ENCODE data around the gene SKP1.
A peak's percentile ranks its signal among the peaks of the same experiment; 100 is the strongest.

Gene SKP1

GRCh38 chr5:134209477-134210245, 32.9 kb upstream of the SKP1 start:
- H3K4me1 ChIP-seq (ENCODE audit: control insufficient read depth, insufficient read depth, low read length): peaks cover 27% of the 10 kb centered on the region
- peaks cover 9 to 23% of the 10 kb centered on the region in 2 experiments; a peak in 2 of 3 replicates for H3K36me3 ChIP-seq (ENCODE audit: control insufficient read depth in 2 of 2, insufficient read depth in 1 of 2, low read length in 2 of 2)
- ChIA-PET POLR2A (no interaction called here), CTCF (interaction anchor here (1.1 to 2.3 kb wide), 4 partner anchors 10 to 68 kb away, joined by 4 to 10 read pairs (median 6); no protein-coding TSS in a partner anchor)
- no peaks in the 10 kb centered on the region for H3K9me3 ChIP-seq (ENCODE audit: control insufficient read depth, insufficient read depth, low read depth, low read length)
- no peak overlapping the region for H3K27ac ChIP-seq (ENCODE audit: extremely low read depth, low read depth, low read length)
- TF ChIP-seq ZBTB17 (tag by site-specific recombination; IDR thresholded peaks at IDR 0.05) (peak; percentile 55), GLIS2 (tag by site-specific recombination; IDR thresholded peaks at IDR 0.05) (no peak), ZNF133 (tag by site-specific recombination; IDR thresholded peaks at IDR 0.05) (no peak), ZNF184 (tag by site-specific recombination; IDR thresholded peaks at IDR 0.05) (no peak), ZNF624 (tag by site-specific recombination; IDR thresholded peaks at IDR 0.05) (no peak), ZNF600 (tag by site-specific recombination; IDR thresholded peaks at IDR 0.05) (0 out of 2 replicates have a peak, but pooled peaks have one; percentile 38), ZNF10 (tag by site-specific recombination; IDR thresholded peaks at IDR 0.05) (no peak), MEIS1 (CRISPR knock-in tag; IDR thresholded peaks at IDR 0.05; ENCODE audit: borderline replicate concordance) (no peak), OSR2 (tag by site-specific recombination; IDR thresholded peaks at IDR 0.05) (peak; percentile 32; the same call in 1 of the 2 replicates)
- TF ChIP-seq, protein P1, sequence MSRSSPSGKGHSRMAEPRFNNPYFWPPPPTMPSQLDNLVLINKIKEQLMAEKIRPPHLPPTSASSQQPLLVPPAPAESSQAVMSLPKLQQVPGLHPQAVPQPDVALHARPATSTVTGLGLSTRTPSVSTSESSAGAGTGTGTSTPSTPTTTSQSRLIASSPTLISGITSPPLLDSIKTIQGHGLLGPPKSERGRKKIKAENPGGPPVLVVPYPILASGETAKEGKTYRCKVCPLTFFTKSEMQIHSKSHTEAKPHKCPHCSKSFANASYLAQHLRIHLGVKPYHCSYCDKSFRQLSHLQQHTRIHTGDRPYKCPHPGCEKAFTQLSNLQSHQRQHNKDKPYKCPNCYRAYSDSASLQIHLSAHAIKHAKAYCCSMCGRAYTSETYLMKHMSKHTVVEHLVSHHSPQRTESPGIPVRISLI (tag by site-specific recombination; IDR thresholded peaks at IDR 0.05): no peak
- TF ChIP-seq, protein P2, sequence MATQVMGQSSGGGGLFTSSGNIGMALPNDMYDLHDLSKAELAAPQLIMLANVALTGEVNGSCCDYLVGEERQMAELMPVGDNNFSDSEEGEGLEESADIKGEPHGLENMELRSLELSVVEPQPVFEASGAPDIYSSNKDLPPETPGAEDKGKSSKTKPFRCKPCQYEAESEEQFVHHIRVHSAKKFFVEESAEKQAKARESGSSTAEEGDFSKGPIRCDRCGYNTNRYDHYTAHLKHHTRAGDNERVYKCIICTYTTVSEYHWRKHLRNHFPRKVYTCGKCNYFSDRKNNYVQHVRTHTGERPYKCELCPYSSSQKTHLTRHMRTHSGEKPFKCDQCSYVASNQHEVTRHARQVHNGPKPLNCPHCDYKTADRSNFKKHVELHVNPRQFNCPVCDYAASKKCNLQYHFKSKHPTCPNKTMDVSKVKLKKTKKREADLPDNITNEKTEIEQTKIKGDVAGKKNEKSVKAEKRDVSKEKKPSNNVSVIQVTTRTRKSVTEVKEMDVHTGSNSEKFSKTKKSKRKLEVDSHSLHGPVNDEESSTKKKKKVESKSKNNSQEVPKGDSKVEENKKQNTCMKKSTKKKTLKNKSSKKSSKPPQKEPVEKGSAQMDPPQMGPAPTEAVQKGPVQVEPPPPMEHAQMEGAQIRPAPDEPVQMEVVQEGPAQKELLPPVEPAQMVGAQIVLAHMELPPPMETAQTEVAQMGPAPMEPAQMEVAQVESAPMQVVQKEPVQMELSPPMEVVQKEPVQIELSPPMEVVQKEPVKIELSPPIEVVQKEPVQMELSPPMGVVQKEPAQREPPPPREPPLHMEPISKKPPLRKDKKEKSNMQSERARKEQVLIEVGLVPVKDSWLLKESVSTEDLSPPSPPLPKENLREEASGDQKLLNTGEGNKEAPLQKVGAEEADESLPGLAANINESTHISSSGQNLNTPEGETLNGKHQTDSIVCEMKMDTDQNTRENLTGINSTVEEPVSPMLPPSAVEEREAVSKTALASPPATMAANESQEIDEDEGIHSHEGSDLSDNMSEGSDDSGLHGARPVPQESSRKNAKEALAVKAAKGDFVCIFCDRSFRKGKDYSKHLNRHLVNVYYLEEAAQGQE (tag by site-specific recombination; IDR thresholded peaks at IDR 0.05): 0 out of 2 replicates have a peak, but pooled peaks have one; percentile 20
- TF ChIP-seq, protein P3, sequence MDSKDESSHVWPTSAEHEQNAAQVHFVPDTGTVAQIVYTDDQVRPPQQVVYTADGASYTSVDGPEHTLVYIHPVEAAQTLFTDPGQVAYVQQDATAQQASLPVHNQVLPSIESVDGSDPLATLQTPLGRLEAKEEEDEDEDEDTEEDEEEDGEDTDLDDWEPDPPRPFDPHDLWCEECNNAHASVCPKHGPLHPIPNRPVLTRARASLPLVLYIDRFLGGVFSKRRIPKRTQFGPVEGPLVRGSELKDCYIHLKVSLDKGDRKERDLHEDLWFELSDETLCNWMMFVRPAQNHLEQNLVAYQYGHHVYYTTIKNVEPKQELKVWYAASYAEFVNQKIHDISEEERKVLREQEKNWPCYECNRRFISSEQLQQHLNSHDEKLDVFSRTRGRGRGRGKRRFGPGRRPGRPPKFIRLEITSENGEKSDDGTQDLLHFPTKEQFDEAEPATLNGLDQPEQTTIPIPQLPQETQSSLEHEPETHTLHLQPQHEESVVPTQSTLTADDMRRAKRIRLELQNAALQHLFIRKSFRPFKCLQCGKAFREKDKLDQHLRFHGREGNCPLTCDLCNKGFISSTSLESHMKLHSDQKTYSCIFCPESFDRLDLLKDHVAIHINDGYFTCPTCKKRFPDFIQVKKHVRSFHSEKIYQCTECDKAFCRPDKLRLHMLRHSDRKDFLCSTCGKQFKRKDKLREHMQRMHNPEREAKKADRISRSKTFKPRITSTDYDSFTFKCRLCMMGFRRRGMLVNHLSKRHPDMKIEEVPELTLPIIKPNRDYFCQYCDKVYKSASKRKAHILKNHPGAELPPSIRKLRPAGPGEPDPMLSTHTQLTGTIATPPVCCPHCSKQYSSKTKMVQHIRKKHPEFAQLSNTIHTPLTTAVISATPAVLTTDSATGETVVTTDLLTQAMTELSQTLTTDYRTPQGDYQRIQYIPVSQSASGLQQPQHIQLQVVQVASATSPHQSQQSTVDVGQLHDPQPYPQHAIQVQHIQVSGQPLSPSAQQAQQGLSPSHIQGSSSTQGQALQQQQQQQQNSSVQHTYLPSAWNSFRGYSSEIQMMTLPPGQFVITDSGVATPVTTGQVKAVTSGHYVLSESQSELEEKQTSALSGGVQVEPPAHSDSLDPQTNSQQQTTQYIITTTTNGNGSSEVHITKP (tag by site-specific recombination; IDR thresholded peaks at IDR 0.05): peak; percentile 64; the same call in 1 of the 2 replicates
- no peak overlapping the region for H3K4me3 ChIP-seq (ENCODE audit: low read depth, low read length)

DNA sequence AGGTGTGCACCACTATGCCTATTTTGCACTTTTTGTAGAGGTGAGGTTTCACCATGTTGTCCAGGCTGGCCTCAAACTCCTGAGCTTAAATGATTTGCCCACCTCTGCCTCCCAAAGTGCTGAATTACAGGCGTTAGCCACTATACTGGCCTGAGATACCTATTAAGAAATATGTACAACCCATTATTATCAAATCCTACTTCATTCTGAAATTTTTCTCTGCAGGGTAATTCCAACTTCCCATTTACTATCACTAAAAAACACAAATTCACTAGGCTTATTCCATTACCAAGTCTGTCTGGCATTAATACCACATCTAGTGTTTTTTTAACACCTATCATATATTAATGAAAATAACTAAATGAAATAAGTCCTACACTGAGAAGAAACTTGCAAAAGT, 30.9 kb upstream of the SKP1 start:
- no peak overlapping the region for H3K4me3 ChIP-seq (ENCODE audit: low read depth, low read length)
- peaks cover 27% of the 10 kb centered on the region for H3K4me1 ChIP-seq (ENCODE audit: control insufficient read depth, insufficient read depth, low read length)
- ChIA-PET POLR2A (no interaction called here), CTCF (interaction anchor here (0.6 to 1.2 kb wide), 2 partner anchors 84 to 106 kb away, joined by 3 to 5 read pairs; no protein-coding TSS in a partner anchor)
- H3K36me3 ChIP-seq (ENCODE audit: control insufficient read depth in 2 of 2, insufficient read depth in 1 of 2, low read length in 2 of 2): peaks cover 22 to 39% of the 10 kb centered on the region in 2 experiments
- no peak overlapping the region for H3K27ac ChIP-seq (ENCODE audit: extremely low read depth, low read depth, low read length)
- no peaks in the 10 kb centered on the region for H3K9me3 ChIP-seq (ENCODE audit: control insufficient read depth, insufficient read depth, low read depth, low read length)
- TF ChIP-seq ZNF114 (tag by site-specific recombination; IDR thresholded peaks at IDR 0.05) (no peak), ZNF157 (tag by site-specific recombination; IDR thresholded peaks at IDR 0.05) (no peak), ZNF645 (tag by site-specific recombination; IDR thresholded peaks at IDR 0.05) (no peak), ELK4 (IDR thresholded peaks at IDR 0.05; ENCODE audit: borderline replicate concordance, low read depth, low read length) (no peak), KLF16 (tag by site-specific recombination; IDR thresholded peaks at IDR 0.05) (no peak)
- TF ChIP-seq, protein P4, sequence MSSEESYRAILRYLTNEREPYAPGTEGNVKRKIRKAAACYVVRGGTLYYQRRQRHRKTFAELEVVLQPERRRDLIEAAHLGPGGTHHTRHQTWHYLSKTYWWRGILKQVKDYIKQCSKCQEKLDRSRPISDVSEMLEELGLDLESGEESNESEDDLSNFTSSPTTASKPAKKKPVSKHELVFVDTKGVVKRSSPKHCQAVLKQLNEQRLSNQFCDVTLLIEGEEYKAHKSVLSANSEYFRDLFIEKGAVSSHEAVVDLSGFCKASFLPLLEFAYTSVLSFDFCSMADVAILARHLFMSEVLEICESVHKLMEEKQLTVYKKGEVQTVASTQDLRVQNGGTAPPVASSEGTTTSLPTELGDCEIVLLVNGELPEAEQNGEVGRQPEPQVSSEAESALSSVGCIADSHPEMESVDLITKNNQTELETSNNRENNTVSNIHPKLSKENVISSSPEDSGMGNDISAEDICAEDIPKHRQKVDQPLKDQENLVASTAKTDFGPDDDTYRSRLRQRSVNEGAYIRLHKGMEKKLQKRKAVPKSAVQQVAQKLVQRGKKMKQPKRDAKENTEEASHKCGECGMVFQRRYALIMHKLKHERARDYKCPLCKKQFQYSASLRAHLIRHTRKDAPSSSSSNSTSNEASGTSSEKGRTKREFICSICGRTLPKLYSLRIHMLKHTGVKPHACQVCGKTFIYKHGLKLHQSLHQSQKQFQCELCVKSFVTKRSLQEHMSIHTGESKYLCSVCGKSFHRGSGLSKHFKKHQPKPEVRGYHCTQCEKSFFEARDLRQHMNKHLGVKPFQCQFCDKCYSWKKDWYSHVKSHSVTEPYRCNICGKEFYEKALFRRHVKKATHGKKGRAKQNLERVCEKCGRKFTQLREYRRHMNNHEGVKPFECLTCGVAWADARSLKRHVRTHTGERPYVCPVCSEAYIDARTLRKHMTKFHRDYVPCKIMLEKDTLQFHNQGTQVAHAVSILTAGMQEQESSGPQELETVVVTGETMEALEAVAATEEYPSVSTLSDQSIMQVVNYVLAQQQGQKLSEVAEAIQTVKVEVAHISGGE (tag by site-specific recombination; conservative IDR thresholded peaks at IDR 0.05; ENCODE audit: low read depth): no peak

All from HEK293 (cell line).